ENCODE data around the gene C20orf96.
A peak's percentile ranks its signal among the peaks of the same experiment; 100 is the strongest.
"Not testable (repeated sequence)": the region's sequence is repeated elsewhere in the genome, so short reads cannot be mapped to it uniquely, and the experiment has no call there.

Gene C20orf96

DNA sequence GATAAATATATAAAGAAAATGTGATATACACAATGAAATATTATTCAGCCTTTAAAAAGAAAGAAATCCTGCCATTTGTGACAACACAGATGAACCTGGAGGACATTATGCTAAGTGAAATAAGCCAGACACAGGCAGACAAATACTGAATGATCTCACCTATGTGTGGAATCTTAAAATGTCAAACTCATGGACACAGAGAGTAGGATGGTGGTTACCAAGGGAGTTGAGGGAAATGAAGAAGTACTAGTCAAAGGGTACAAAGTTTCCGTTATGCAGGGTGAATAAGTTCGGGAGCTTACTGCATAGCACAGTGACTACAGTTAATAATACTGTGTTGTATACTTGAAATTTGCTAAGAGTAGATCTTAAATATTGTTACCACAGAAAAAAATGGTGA lies 47.6 kb downstream of the C20orf96 start:
- no peak for DNase-seq (ENCODE audit: low read depth in 4 of 4, low spot score in 1 of 4)

DNA sequence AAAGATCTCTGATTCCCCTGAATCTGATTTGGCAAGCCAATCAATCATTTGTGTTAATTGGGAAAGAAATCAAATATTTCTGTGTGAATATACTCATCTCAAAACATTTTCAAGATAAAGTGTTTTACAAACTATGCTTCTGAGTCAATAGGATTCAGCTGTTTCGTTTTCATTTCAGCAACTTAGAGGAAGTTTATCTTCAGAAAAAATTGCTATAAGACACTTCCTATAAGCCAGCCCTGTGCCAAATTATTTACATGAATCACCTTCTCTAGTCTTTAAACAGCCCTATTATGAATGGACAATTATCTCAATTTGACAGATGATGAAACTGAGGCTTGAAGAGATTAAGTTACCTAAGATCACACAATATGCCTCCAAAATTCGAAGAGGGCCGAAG lies 52.6 kb downstream of the C20orf96 start:
- no peak for DNase-seq (ENCODE audit: low read depth in 4 of 4, low spot score in 1 of 4)

DNA sequence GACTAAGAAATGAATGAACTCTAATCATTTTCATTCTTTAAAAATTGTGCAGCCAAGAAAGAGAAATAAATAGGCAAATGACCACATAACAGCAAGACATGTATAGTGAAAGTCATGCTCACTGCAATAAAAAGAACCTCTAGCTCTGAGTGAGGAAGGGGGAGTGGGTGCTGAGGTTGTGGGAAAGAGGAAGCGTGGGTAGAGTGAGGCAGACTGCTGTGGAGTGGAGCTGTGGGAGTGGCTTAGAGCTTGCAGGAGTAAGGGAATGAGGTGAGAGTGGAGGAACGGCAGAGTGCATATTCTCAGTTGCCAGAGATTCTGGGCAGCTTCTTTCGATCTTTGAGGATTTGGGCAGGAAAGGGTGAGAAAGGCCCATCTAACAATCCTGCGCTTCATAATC lies 53.1 kb downstream of the C20orf96 start:
- peak in 1 of 4 experiments; percentile 16 for DNase-seq (ENCODE audit: low read depth in 4 of 4, low spot score in 1 of 4)

DNA sequence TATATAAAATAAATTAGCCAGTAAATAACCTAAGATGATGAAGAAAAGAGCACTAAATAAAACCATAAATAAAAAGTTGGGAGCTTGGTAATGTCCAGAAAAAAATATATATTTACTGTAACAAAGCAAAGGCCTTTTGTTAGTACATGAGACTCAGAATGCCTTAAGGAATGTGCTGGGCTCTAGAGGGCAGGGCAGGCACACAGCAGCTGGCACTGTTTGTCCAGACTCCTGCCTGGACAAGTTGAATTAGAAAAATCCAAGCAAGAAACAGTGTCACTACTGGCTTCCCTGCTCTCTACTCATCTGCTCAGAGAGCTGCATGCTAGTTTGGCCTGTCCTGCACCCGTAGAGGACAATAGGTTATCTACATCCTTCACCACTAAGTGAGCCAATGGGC lies 54.7 kb downstream of the C20orf96 start:
- no peak for DNase-seq (ENCODE audit: low read depth in 4 of 4, low spot score in 1 of 4)

DNA sequence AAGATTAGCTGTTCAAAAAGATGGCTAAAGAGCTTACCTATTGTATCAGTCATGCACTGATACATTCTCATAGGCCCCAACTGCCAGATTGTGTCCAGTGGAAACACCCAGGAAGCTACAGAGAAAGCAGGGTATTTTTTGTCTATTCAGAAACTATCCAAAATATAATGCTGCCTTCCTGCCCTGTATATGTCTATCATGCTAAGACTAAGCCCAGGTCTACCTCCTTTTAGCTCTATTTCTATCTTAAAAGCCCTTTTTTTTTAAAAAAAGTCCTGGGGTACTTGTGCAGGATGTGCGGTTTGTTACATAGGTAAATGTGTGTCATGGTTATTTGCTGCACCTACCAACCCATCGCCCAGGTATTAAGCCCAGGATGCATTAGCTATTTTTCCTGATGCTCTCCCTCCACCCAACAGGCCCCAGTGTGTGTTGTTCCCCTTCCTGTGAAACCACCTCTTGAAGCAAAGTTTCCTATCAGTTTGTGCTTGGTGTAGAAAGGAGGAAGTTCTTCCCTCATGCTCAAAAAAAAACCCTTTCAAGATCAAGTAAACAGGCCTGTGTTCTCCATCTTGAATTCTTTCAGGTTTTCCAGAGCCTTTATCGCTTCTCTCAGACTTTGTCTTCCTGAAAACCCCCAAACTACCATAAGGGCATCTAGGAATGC lies 63.0 kb downstream of the C20orf96 start:
- DNase-seq (ENCODE audit: low read depth in 4 of 4, low spot score in 1 of 4), result no peak

DNA sequence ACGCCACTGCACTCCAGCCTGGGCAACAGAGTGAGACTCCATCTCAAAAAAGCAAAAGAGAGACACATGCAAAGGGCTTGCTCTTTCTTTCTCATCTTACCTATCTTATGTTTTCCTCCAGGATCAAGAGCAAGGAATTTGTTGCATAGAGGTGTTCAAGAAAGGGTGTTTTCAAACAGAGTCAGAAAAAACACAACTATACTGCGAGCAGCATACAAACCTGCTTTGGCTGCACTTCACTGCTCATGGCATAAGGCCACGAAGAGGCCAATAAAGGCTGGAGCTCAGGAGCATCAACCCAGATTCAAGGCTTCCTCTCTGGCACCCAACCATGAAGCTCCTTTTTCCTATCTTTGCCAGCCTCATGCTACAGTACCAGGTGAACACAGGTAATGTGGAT lies 63.6 kb downstream of the C20orf96 start, which contains the start of gene DEFB129:
TSS of gene DEFB129 (plus strand) at position 301 of the 400 bp plus-strand sequence. CDS start at position 332, 31 bp downstream.
- no peak for DNase-seq (ENCODE audit: low read depth in 4 of 4, low spot score in 1 of 4)

DNA sequence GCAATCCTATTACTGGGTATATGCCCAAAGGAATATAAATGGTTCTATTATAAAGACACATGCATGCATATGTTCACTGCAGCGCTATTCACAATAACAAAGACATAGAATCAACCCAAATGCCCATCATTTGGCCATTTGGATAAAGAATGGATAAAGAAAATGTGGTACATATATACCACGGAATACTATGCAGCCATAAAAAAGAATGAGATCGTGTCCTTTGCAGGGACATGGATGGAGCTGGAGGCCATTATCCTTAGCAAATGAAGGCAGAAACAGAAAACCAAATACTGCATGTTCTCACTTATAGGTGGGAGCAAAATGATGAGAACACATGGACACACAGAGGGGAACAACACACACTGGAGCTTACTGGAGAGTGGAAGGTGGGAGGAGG lies 64.7 kb downstream of the C20orf96 start:
- DNase-seq (ENCODE audit: low read depth in 4 of 4, low spot score in 1 of 4), result not testable (repeated sequence)

DNA sequence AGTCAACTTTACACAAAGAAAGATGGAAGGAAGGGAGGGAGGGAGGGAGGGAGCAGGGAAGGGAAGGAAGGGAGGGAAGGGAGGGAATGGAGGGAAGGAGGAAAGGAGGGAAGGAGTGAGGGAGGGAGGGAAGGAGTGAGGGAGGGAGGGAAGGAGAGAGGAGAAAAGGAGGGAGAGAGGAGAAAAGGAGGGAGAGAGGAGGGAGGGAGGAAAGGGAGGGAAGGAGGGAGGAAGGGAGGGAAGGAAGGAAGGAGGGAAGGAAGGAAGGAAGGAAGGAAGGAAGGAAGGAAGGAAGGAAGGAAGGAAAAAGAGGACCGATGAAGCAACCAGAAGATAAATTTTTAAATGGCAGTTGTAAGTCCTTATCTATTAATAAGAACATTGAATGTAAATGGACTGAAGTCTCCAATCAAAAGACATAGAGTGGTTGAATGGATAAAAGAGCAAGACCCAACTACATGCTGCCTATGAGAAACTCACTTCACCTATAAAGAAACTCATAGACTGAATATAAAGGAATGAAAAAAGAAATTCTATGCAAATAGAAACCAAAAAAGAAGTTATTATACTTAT lies 69.2 kb downstream of the C20orf96 start:
- no peak for DNase-seq (ENCODE audit: low read depth in 4 of 4, low spot score in 1 of 4)
